Stimulated activated naive B cell treated with anti-CD40 and anti-IgM and Interleukin-4, amounts not matched to agents 10 μg/mL and 1 μg/mL and 100 μg/mL, for 72 hours (primary cell): ENCODE data around the gene AOC1.

ENCODE experiments used
- ATAC-seq, 2 donors: fragments of 150-1000 bp; cut with Tn5 transposase; replicated peaks; 2 replicates each; pipeline ENCODE4 v1.10.0; 2021; ENCODE audit warnings: moderate library complexity in 1 of 2
- DNase-seq: peaks from one replicate; pipeline ENCODE4 v3.0.0; 2021
- H3K27ac Mint-ChIP-seq: one replicate; pipeline ENCODE4 v1.8.0; 2022; ENCODE audit warnings: mild to moderate bottlenecking, mixed read lengths
- H3K27me3 Mint-ChIP-seq, 2 donors: one replicate each; pipeline ENCODE4 v1.8.0; 2022; ENCODE audit warnings: mixed read lengths in 2 of 2
- H3K36me3 Mint-ChIP-seq, 2 donors: one replicate each; pipeline ENCODE4 v1.8.0; 2022; ENCODE audit warnings: mixed read lengths in 2 of 2, mild to moderate bottlenecking in 1 of 2
- H3K4me1 Mint-ChIP-seq, 2 donors: one replicate each; pipeline ENCODE4 v1.8.0; 2022; ENCODE audit warnings: mixed read lengths in 2 of 2, mild to moderate bottlenecking in 1 of 2
- H3K4me3 Mint-ChIP-seq, 2 donors: one replicate each; pipeline ENCODE4 v1.8.0; 2022; ENCODE audit warnings: mild to moderate bottlenecking in 2 of 2, mixed read lengths in 2 of 2, moderate library complexity in 1 of 2
- H3K9me3 Mint-ChIP-seq, 2 donors: one replicate each; pipeline ENCODE4 v1.8.0; 2022; ENCODE audit warnings: mixed read lengths in 2 of 2, mild to moderate bottlenecking in 1 of 2

The AOC1 gene

DNA sequence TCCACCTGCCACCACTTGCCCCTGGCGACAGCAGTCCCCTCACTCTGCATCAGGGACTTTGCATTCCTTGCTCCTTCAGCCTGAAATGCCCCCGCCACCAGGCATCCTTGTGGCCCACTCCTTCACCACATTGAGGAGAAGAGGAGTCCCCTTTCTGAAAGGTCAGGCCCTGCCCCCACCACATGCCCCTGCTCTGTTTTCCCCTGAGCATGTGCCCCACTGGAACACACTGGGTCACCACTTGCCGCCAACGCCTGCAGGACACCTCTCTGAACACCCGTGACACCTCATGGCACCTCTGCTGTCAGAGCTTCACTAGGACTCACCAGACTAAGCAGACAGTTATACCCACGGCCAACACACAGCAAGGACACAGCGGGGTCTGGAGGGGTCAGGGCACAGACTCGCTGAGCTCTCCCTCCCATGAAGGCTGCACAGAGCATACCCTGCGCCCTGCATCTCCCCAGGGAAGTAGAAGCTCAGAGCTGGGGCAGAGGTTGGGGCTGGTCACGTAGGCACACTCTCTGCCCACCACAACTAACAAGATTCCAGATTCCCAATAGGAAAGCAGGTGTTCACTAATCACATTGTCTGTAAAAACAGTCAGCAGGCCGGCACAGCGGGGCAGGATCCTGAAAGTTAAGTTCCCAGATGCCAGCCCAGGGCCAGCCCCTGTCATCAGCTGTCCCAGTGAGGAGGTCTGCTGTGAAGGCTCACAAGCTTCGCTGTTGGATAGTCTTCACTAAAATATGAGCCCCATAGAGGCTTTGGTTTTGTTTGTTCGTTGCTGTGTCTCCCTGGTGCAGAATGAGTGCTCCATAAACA, 5.8 kb upstream of the AOC1 start:
- DNase-seq, result no peak
- no peak overlapping the region for H3K27ac Mint-ChIP-seq
- no peaks in the 10 kb centered on the region for H3K36me3 Mint-ChIP-seq
- H3K4me1 Mint-ChIP-seq, result no peaks in the 10 kb centered on the region
- H3K9me3 Mint-ChIP-seq, result no peaks in the 10 kb centered on the region
- H3K4me3 Mint-ChIP-seq, result no peak overlapping the region
- no peak for ATAC-seq
- H3K27me3 Mint-ChIP-seq, result peaks cover 15 to 32% of the 10 kb centered on the region in 2 donors

DNA sequence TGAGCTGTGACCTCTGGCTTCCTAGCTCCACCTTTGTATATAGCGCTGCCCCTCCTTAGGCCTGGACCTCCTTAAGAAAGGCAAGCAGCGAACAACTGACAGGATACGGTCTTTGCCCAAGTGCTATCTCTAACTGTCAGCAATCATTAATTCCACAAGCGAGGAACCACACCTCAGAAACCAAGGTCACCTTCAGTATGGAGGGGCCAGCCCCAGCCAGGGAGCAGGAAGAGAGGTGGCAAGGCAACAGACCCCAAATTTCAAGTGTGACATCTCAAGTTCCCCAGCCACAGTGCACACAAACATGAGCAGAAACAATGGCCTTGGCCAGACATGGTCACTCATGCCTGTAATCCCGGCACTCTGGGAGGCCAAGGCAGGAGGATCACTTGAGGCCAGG, 4.8 kb upstream of the AOC1 start:
- no peak overlapping the region for H3K4me3 Mint-ChIP-seq
- H3K27me3 Mint-ChIP-seq, result peaks cover 25 to 43% of the 10 kb centered on the region in 2 donors
- no peak overlapping the region for H3K27ac Mint-ChIP-seq
- no peaks in the 10 kb centered on the region for H3K36me3 Mint-ChIP-seq
- H3K9me3 Mint-ChIP-seq, result no peaks in the 10 kb centered on the region
- no peaks in the 10 kb centered on the region for H3K4me1 Mint-ChIP-seq
- ATAC-seq (no peak), DNase-seq (no peak)

GRCh38 chr7:150848111-150848510, 4.2 kb upstream of the AOC1 start:
- ATAC-seq (no peak), DNase-seq (no peak)
- Mint-ChIP-seq H3K36me3 (no peaks in the 10 kb centered on the region), H3K27ac (no peak overlapping the region), H3K4me3 (no peak overlapping the region), H3K4me1 (no peaks in the 10 kb centered on the region), H3K27me3 (peaks cover 26 to 49% of the 10 kb centered on the region in 2 donors), H3K9me3 (no peaks in the 10 kb centered on the region)

- DNase-seq, result no peak
- ATAC-seq, result no peak
- peaks cover 26 to 49% of the 10 kb centered on the region in 2 donors for H3K27me3 Mint-ChIP-seq
- no peak overlapping the region for H3K4me3 Mint-ChIP-seq
- no peaks in the 10 kb centered on the region for H3K9me3 Mint-ChIP-seq
- no peaks in the 10 kb centered on the region for H3K4me1 Mint-ChIP-seq
- no peaks in the 10 kb centered on the region for H3K36me3 Mint-ChIP-seq
- H3K27ac Mint-ChIP-seq, result no peak overlapping the region
These were observed 3.7 kb upstream of the AOC1 start for GRCh38 chr7:150848561-150849115.

DNA sequence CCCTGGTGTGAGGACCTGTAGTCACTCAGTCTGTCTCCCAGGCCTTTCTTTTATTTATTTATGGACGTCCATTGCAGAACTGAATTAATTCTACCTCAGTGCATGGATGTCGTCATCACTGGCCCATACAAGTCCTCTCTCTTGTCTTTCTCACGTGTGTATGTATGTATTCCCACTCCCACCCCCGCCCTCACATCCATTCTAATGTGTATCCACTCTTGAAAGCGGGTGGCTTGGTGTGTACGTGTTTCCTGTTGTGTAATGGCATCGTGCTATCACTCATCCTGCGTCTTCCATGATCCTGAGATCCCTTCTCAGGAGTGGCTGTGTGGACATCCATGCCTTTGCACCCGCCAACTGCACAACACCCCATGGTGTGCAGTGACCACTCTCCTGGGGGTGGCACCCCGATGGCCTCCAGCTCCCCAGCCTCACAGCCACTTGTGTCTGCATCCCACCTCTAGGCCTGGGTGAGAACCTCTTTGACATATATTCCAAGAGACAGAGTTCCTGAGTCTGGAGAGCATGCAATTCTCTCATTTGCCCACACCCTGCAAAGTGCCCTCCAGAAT, 3.0 kb upstream of the AOC1 start:
- DNase-seq (no peak), ATAC-seq (no peak)
- Mint-ChIP-seq H3K9me3 (no peaks in the 10 kb centered on the region), H3K27ac (no peak overlapping the region), H3K4me3 (no peak overlapping the region), H3K36me3 (no peaks in the 10 kb centered on the region), H3K4me1 (no peaks in the 10 kb centered on the region), H3K27me3 (peaks cover 30 to 54% of the 10 kb centered on the region in 2 donors)

DNA sequence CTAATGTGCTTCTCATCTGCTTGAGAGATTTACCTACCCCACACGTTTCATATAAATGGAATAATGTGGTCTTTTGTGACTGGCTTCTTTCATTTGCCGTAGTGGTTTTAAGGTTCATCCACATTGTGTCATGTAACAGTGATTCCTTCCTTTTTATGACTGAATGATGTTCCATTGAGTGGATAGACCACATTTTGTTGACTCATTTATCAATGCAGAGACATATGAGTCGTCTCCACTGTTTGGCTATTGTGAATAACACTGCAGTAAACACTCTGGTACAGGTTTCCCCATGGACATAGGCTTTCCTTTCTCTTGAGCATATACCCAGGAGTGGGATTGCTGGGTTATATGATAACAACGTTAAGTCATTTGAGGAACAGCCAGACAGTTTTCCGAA, 2.0 kb upstream of the AOC1 start:
- Mint-ChIP-seq H3K36me3 (no peaks in the 10 kb centered on the region), H3K27me3 (peaks cover 32 to 57% of the 10 kb centered on the region in 2 donors), H3K4me1 (no peaks in the 10 kb centered on the region), H3K9me3 (no peaks in the 10 kb centered on the region), H3K4me3 (no peak overlapping the region), H3K27ac (no peak overlapping the region)
- DNase-seq (no peak), ATAC-seq (no peak)

DNA sequence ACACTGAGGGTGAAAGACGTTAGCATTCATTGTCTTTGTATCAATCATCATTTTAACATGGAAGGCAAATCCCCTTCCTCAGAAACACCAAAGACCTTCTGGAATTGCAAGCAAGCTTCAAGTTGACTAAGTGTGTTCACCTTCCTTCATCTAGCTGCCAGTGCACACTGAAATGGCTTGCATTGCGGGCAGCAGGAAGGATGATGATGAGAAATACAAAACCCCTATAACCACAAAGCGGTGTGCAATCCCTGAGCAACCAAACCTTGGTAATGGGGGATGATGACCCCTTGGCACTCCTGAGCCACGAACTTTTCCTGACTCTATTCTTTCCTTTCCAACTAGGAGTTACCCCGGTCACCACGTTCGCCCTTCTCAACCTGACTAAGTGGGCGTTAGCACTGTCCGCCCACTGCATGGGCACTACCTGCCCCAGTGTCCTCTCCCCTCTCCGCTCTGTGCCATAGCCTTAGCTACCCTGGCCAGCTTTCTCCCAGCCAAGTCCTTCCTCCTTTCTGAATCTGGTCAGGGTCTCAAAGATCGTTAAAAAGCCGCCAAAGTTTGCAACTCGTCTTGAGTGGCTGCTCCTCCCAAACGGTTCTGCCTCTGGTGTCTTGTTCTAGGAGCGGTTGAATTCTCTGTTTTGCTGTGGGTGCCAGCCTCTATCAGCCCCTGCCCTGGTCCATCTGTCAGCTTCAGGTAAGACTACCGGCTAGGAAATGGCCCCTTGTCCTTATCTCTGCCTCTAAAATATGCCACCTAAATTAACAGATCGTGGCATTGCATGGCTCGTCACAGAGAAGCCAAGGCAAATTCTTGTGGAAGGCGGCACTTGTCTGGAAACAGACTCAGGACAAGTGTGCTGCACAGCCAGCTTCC, 586 bp upstream of the AOC1 start:
- Mint-ChIP-seq H3K27me3 (peaks cover 36 to 56% of the 10 kb centered on the region in 2 donors), H3K9me3 (no peaks in the 10 kb centered on the region), H3K27ac (no peak overlapping the region), H3K4me1 (no peaks in the 10 kb centered on the region), H3K4me3 (no peak overlapping the region), H3K36me3 (no peaks in the 10 kb centered on the region)
- DNase-seq (no peak), ATAC-seq (no peak)

GRCh38 chr7:150854066-150855000, 2.0 kb downstream of the AOC1 start:
- ATAC-seq, result no peak
- H3K9me3 Mint-ChIP-seq, result no peaks in the 10 kb centered on the region
- no peaks in the 10 kb centered on the region for H3K36me3 Mint-ChIP-seq
- peaks cover 35 to 47% of the 10 kb centered on the region in 2 donors for H3K27me3 Mint-ChIP-seq
- H3K4me3 Mint-ChIP-seq, result no peak overlapping the region
- no peak for DNase-seq
- H3K27ac Mint-ChIP-seq, result no peak overlapping the region
- no peaks in the 10 kb centered on the region for H3K4me1 Mint-ChIP-seq

DNA sequence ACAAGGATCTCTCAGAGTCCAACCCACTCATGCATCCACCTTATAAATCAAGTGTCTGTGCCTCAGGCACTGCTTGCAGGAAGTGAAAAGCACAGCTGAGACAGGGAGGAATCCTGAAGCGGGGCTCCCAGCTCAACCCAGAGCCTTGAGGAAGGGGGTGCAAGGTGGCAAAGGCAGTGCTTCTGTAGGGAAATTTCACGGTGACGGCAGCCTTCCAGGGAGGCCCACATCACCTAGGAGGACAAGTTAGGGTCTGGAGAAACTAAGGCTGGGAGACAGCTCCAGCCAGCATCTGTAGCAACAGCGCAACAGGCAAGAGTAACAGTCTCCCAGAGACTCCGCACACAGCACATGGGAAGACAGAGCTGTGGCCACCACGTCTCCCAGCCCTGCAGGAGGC, 2.7 kb downstream of the AOC1 start:
- Mint-ChIP-seq H3K4me1 (no peaks in the 10 kb centered on the region), H3K27ac (no peak overlapping the region), H3K9me3 (no peaks in the 10 kb centered on the region), H3K27me3 (peaks cover 28 to 40% of the 10 kb centered on the region in 2 donors), H3K36me3 (no peaks in the 10 kb centered on the region), H3K4me3 (no peak overlapping the region)
- no peak for ATAC-seq
- DNase-seq, result no peak

DNA sequence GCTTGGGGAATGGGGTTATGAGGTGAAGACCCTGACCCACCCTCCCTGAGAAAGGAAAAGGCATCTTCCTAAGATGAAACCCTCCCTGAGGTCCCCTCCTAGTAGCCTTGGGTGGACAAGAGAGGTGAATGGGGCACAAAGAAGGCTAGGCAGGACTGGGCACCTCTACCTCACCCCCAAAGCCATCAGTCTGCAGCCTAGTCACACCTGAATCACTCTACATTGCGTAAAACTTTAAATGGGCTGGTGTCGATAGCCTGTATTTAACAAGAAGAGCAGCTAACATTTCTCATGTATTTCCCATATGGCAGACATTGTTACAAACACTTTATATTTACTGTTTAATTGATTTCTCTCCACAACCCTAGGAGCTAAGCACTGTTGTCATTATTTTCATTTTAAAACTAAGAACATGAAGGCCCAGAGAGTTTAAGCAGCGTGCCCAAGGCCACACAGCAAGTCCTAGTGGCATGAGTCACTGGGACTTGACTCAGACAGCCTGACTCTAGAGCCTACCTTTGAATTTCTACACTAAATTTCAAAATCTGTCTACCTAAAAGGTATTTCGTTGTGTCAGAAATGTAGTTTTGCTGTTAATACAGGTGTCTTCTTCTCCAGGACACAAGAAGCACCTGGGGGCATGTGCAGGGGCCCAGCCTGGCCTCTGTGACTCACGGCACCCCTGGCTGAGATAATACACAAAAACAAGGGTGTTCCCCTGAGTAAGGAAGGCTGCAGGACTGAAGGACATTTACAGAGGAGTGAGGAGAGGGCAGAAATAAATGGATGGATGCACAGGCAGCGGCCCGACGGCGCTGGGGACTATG, 3.4 kb downstream of the AOC1 start:
- Mint-ChIP-seq H3K9me3 (no peaks in the 10 kb centered on the region), H3K36me3 (no peaks in the 10 kb centered on the region), H3K27me3 (peaks cover 26 to 37% of the 10 kb centered on the region in 2 donors), H3K4me3 (no peak overlapping the region), H3K4me1 (no peaks in the 10 kb centered on the region), H3K27ac (no peak overlapping the region)
- no peak for DNase-seq
- no peak for ATAC-seq

- Mint-ChIP-seq H3K4me1 (no peaks in the 10 kb centered on the region), H3K27me3 (peaks cover 20 to 29% of the 10 kb centered on the region in 2 donors), H3K9me3 (no peaks in the 10 kb centered on the region), H3K4me3 (no peak overlapping the region), H3K27ac (no peak overlapping the region), H3K36me3 (no peaks in the 10 kb centered on the region)
- ATAC-seq, result no peak
- no peak for DNase-seq
These were observed 4.3 kb downstream of the AOC1 start for GRCh38 chr7:150856303-150857275.
